ENCODE data around the gene ATP6V0D1. TPM values are rescaled to one million over a fixed set of nuclear protein-coding genes. Genes with fewer than 3 reads are reported as not detected.
A peak's percentile ranks its signal among the peaks of the same experiment; 100 is the strongest.

ATP6V0D1 gene
- total RNA-seq, 1 donor from 2014 or later = 64.3 TPM

DNA sequence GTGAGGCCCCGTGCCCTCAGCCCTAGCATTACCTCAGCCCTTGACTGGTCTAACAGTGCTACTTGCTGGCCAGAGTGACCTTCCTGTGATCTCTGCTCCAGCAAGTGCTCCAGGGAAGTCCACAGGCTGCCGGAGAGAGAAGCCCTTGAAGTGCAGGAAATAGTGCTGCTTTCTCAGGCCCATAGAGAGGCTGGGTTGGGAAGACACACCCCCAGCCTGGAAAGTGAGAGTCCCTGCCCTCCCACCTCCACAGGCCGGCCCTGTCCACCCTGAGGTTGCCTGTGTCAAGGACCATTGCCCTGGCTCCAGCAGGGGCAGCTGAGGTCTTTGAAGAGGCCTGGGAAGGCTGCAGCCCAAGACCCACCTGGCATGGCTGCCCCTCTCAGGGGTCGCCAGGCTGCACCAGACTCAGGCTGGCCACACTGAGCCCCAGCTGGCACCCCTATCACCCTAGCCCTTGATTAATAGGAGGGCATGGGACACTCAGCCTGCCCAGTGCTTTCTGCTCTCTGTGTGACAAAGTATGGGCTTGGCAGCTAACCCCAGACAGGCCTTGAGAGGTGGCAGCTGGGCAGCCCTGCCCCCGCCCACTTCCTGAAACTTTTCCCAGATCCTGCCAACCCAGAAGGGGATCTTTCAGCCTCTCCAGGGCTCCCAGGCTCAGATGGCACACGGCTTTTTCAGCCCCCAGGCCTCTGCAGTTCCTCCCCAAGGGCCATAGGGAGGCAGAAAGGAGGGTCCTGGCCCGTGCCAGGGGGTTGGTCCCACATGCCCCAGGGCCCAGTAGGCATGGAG lies 21.7 kb downstream of the ATP6V0D1 start:
- H3K4me3 ChIP-seq = no peak overlapping the region
- H3K36me3 ChIP-seq = no peaks in the 10 kb centered on the region
- no peaks in the 10 kb centered on the region for H3K9me3 ChIP-seq
- intact Hi-C loops (cut with DNase I) = no loop called here
- no peaks in the 10 kb centered on the region for H3K27me3 ChIP-seq
- TF ChIP-seq CTCF (IDR thresholded peaks at IDR 0.05) = no peak
- peaks cover 34 to 52% of the 10 kb centered on the region in 2 donors for H3K4me1 ChIP-seq
- DNase-seq (ENCODE audit: low spot score in 2 of 2) = peak in 1 of 2 donors; percentile 80
- H3K27ac ChIP-seq = peak overlapping the region; percentile 81 to 83

DNA sequence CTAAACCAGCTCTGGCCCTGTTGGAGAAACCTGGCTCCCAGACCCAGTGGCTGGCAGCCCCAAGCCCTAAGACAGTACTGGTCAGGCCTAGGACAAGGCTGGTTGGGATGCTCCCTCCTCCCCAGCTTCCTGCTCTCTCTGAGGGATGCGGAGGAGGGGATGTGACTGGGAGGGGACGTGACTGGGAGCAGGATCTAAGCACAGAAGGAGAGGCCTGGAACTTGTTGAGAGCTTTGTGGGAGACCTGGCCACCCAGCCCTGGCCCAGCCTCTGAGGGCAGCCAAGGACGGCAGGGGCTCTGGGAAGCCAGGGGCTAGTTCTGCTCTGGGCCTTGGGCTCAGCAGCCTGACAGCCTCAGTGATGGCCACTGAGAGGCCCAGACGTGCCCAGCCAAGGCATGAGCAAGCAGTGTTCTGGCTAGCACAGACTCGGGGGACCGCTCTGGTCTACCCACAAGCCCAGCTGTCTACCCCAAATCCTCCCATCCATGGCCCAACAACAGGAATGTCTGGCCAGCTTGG lies 22.8 kb downstream of the ATP6V0D1 start:
- H3K4me1 ChIP-seq = peaks cover 34 to 52% of the 10 kb centered on the region in 2 donors

GRCh38 chr16:67457611-67458010 lies 23.3 kb downstream of the ATP6V0D1 start:
- Histone ChIP-seq H3K9me3 (no peaks in the 10 kb centered on the region), H3K4me3 (no peak overlapping the region), H3K27me3 (no peaks in the 10 kb centered on the region), H3K27ac (peak overlapping the region; percentile 81 to 83), H3K4me1 (peaks cover 34 to 52% of the 10 kb centered on the region in 2 donors), H3K36me3 (peaks cover 7% of the 10 kb centered on the region in 2 donors)
- TF ChIP-seq CTCF (IDR thresholded peaks at IDR 0.05) = no peak
- no peak for DNase-seq (ENCODE audit: low spot score in 2 of 2)
- intact Hi-C loops (cut with DNase I) = no loop called here

More for the DNA sequence above, 22.8 kb downstream of the ATP6V0D1 start:
- H3K27me3 ChIP-seq = no peaks in the 10 kb centered on the region
- H3K27ac ChIP-seq = peak overlapping the region; percentile 81 to 83
- H3K9me3 ChIP-seq = no peaks in the 10 kb centered on the region
- H3K36me3 ChIP-seq = peaks cover under 1 to 2% of the 10 kb centered on the region in 2 donors
- intact Hi-C loops (cut with DNase I) = no loop called here
- no peak for DNase-seq (ENCODE audit: low spot score in 2 of 2)
- H3K4me3 ChIP-seq = no peak overlapping the region
- TF ChIP-seq CTCF (IDR thresholded peaks at IDR 0.05) = no peak

GRCh38 chr16:67456391-67457081 lies 24.4 kb downstream of the ATP6V0D1 start:
- Histone ChIP-seq H3K36me3 (peaks cover 13 to 18% of the 10 kb centered on the region in 2 donors), H3K4me3 (no peak overlapping the region), H3K4me1 (peaks cover 34 to 49% of the 10 kb centered on the region in 2 donors), H3K27ac (peak overlapping the region; percentile 74 to 83), H3K27me3 (no peaks in the 10 kb centered on the region), H3K9me3 (no peaks in the 10 kb centered on the region)
- TF ChIP-seq CTCF (IDR thresholded peaks at IDR 0.05) = peak; percentile 37 to 67 (median 53)
- DNase-seq (ENCODE audit: low spot score in 2 of 2) = peak; percentile 41 to 86
- intact Hi-C loops (cut with DNase I) = no loop called here

DNA sequence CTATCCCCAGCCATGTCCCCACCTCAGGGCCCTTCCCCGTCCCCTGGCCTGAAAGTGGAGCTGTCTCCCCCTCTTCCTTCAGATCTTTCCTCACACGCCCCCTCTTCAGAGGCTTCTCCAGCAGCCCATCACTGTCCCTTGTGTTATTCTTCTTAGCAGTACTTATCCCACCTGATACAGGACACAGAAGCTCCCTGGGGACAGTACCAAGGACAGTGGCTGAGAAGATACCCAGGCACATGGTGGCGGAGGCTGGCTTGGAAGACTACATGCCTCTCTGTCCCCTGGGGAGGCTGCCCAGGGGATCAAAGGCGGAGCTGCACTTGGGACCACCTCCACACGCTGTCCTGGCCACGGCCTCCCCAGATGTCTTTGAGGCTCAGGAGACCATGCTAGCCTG lies 26.1 kb downstream of the ATP6V0D1 start:
- no peaks in the 10 kb centered on the region for H3K9me3 ChIP-seq
- H3K36me3 ChIP-seq = peaks cover 18 to 24% of the 10 kb centered on the region in 2 donors
- DNase-seq (ENCODE audit: low spot score in 2 of 2) = no peak
- no peaks in the 10 kb centered on the region for H3K27me3 ChIP-seq
- H3K27ac ChIP-seq = no peak overlapping the region
- intact Hi-C loops (cut with DNase I) = no loop called here
- H3K4me1 ChIP-seq = peaks cover 33 to 50% of the 10 kb centered on the region in 2 donors
- TF ChIP-seq CTCF (IDR thresholded peaks at IDR 0.05) = no peak
- no peak overlapping the region for H3K4me3 ChIP-seq

Measured in ascending aorta (tissue), 2 donors.